ENCODE measurements around the gene SPON2. TPM values are rescaled to one million over a fixed set of nuclear protein-coding genes. Genes with fewer than 3 reads are reported as not detected.
"Not testable (repeated sequence)": the region's sequence is repeated elsewhere in the genome, so short reads cannot be mapped to it uniquely, and the experiment has no call there.

The SPON2 gene
- total RNA-seq, 1 experiment from 2014 or later, result 0.88 TPM

DNA sequence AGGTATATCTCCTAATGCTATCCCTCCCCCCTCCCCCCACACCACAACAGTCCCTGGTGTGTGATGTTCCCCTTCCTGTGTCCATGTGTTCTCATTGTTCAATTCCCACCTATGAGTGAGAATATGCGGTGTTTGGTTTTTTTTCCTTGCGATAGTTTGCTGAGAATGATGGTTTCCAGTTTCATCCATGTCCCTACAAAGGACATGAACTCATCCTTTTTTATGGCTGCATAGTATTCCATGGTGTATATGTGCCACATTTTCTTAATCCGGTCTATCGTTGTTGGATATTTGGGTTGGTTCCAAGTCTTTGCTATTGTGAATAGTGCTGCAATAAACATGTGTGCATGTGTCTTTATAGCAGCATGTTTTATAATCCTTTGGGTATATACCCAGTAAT is 46.9 kb downstream of the SPON2 start:
- in situ Hi-C loops (cut with HindIII; ENCODE audit: low pct_unique_long_range_greater_than_20kb, low sequenced_read_pairs), result not testable (repeated sequence)

GRCh38 chr4:1124818-1125217 is 47.6 kb downstream of the SPON2 start:
- in situ Hi-C loops (cut with HindIII; ENCODE audit: low pct_unique_long_range_greater_than_20kb, low sequenced_read_pairs), result no loop called here
- no peak for DNase-seq (ENCODE audit: low read depth)

More for the DNA sequence above, 46.9 kb downstream of the SPON2 start:
- DNase-seq (ENCODE audit: low read depth), result not testable (repeated sequence)

- DNase-seq (ENCODE audit: low read depth), result no peak
- in situ Hi-C loops (cut with HindIII; ENCODE audit: low pct_unique_long_range_greater_than_20kb, low sequenced_read_pairs), result no loop called here
These were observed 49.9 kb downstream of the SPON2 start for GRCh38 chr4:1122505-1122904.

Other genes with a start within 250 kb of the SPON2 start
- gene GAK, start 240.3 kb downstream of the SPON2 start, total RNA-seq (2014; rRNA removed; shearing (Covaris generic); ENCODE audit: low replicate concordance), result 51.0 and 61.6 TPM in 2 replicates
- gene TMEM175, start 240.1 kb downstream of the SPON2 start, total RNA-seq (2014; rRNA removed; shearing (Covaris generic); ENCODE audit: low replicate concordance), result 5.6 and 11.1 TPM in 2 replicates
- 8.5 and 9.3 TPM in 2 replicates for gene DGKQ, start 199.0 kb downstream of the SPON2 start, total RNA-seq (2014; rRNA removed; shearing (Covaris generic); ENCODE audit: low replicate concordance)
- gene IDUA, start 185.5 kb downstream of the SPON2 start, total RNA-seq (2014; rRNA removed; shearing (Covaris generic); ENCODE audit: low replicate concordance), result 6.7 and 6.9 TPM in 2 replicates
- gene SLC26A1, start 179.2 kb downstream of the SPON2 start, total RNA-seq (2014; rRNA removed; shearing (Covaris generic); ENCODE audit: low replicate concordance), result 3.0 and 6.9 TPM in 2 replicates
- gene FGFRL1, start 161.0 kb downstream of the SPON2 start, total RNA-seq (2014; rRNA removed; shearing (Covaris generic); ENCODE audit: low replicate concordance), result 48.2 and 70.9 TPM in 2 replicates
- not detected in 2 replicates for gene RNF212, start 59.0 kb downstream of the SPON2 start, total RNA-seq (2014; rRNA removed; shearing (Covaris generic); ENCODE audit: low replicate concordance)
- gene CTBP1, start 76.5 kb upstream of the SPON2 start, total RNA-seq (2014; rRNA removed; shearing (Covaris generic); ENCODE audit: low replicate concordance), result 178 and 190 TPM in 2 replicates
- gene MAEA, start 117.3 kb upstream of the SPON2 start, total RNA-seq (2014; rRNA removed; shearing (Covaris generic); ENCODE audit: low replicate concordance), result 19.1 and 29.2 TPM in 2 replicates
- gene UVSSA, start 174.6 kb upstream of the SPON2 start, total RNA-seq (2014; rRNA removed; shearing (Covaris generic); ENCODE audit: low replicate concordance), result 8.9 and 9.1 TPM in 2 replicates
- gene NKX1-1, start 233.9 kb upstream of the SPON2 start, total RNA-seq (2014; rRNA removed; shearing (Covaris generic); ENCODE audit: low replicate concordance), result not detected in 2 replicates